AG08395 (cell line): Measurements from ENCODE around the gene WNT5B.

Source experiments
- DNase-seq: peaks from one replicate; pipeline ENCODE4 v3.0.0; 2012; ENCODE audit warnings: mixed read lengths, low spot score

WNT5B gene

GRCh38 chr12:1628666-1629337 lies at the start of gene WNT5B:
TSS of gene WNT5B (plus strand) at chr12:1629231. CDS start at chr12:1631355, 2,124 bp downstream.
- no peak for DNase-seq

- peak; percentile 63 for DNase-seq
These were observed 49.2 kb upstream of the WNT5B start for GRCh38 chr12:1579651-1580435.

GRCh38 chr12:1580526-1580925 lies 48.5 kb upstream of the WNT5B start:
- no peak for DNase-seq

GRCh38 chr12:1581973-1582708 lies 46.9 kb upstream of the WNT5B start:
- no peak for DNase-seq

GRCh38 chr12:1582709-1583050 lies 46.4 kb upstream of the WNT5B start:
- DNase-seq = no peak

- DNase-seq = peak; percentile 82
These were observed 45.5 kb upstream of the WNT5B start for GRCh38 chr12:1583421-1584078.

- no peak for DNase-seq
These were observed 44.7 kb upstream of the WNT5B start for GRCh38 chr12:1584326-1584725.

GRCh38 chr12:1587927-1588574 lies 41.0 kb upstream of the WNT5B start:
- no peak for DNase-seq

- no peak for DNase-seq
These were observed 40.5 kb upstream of the WNT5B start for GRCh38 chr12:1588575-1588947.

- DNase-seq = no peak
These were observed 38.6 kb upstream of the WNT5B start for GRCh38 chr12:1590221-1590979.

GRCh38 chr12:1591034-1591433 lies 38.0 kb upstream of the WNT5B start:
- DNase-seq = no peak

GRCh38 chr12:1591543-1591942 lies 37.5 kb upstream of the WNT5B start:
- DNase-seq = no peak

GRCh38 chr12:1592444-1593173 lies 36.4 kb upstream of the WNT5B start:
- DNase-seq = no peak

GRCh38 chr12:1593174-1594005 lies 35.6 kb upstream of the WNT5B start:
- DNase-seq = no peak

- DNase-seq = no peak
These were observed 35.1 kb upstream of the WNT5B start for GRCh38 chr12:1594006-1594260.

GRCh38 chr12:1594261-1595025 lies 34.6 kb upstream of the WNT5B start, which contains the start of gene FBXL14:
TSS of gene FBXL14 (minus strand) at chr12:1594581. CDS start at chr12:1594066, 515 bp downstream.
- DNase-seq = peak; percentile 69

GRCh38 chr12:1595026-1595561 lies 33.9 kb upstream of the WNT5B start:
- DNase-seq = no peak

- peak; percentile 56 for DNase-seq
These were observed 33.2 kb upstream of the WNT5B start for GRCh38 chr12:1595690-1596347.
